ENCODE results near the gene NOL11. TPM values are rescaled to one million over a fixed set of nuclear protein-coding genes. Genes with fewer than 3 reads are reported as not detected.
A peak's percentile ranks its signal among the peaks of the same experiment; 100 is the strongest.

Gene NOL11
- total and polyA plus RNA-seq, 2 of the 8 experiments (the other 6 are each of a cell fraction or from before 2014, with no cell fraction given) = 58.0 to 97.2 TPM

DNA sequence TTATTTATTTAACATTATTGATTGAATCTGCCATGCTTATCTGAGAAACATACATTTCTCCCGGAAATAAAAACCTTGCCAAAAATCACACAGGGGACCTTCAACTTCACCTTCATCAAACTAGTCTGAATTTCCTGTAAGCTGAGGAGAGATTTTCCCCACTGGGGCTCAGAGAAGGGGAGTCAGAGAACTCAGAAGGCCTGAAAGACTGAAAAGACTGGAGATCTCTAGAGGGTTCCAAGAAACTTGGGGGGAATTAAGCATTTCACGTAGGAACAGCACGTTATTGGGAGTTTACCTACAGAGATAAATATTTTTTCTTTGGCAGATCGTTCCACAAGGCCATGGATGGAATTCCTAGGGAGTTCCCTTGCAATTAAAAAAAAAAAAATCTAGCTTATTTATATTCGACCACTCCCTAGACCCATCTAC, 528 bp upstream of the NOL11 start:
- no peak for FAIRE-seq
- no peak overlapping the region for H4K8ac ChIP-seq (ENCODE audit: extremely low read depth, insufficient read depth, low read length)
- peak overlapping the region; percentile 34 to 63 for H3K4me2 ChIP-seq (ENCODE audit: insufficient read depth in 1 of 2, low read depth in 2 of 2, low read length in 2 of 2)
- peaks cover 9 to 25% (median 19%) of the 10 kb centered on the region in 4 experiments for H3K36me3 ChIP-seq (ENCODE audit: control insufficient read depth in 2 of 4, insufficient read depth in 4 of 4, low read length in 3 of 4)
- H3K4me1 ChIP-seq (replicated peaks in 1 of 4; ENCODE audit: control insufficient read depth in 3 of 4, insufficient read depth in 4 of 4, low read length in 3 of 4) = peaks cover 0 to 3% (median under 1%) of the 10 kb centered on the region in 4 experiments; a peak in 1 of 7 replicates
- H2BK5ac ChIP-seq (ENCODE audit: low read depth, low read length) = no peak overlapping the region
- H3K79me1 ChIP-seq (ENCODE audit: low read depth, low read length) = peaks cover 3% of the 10 kb centered on the region; the same call in 1 of the 2 replicates
- no peak overlapping the region for H3K56ac ChIP-seq (replicated peaks; ENCODE audit: insufficient read length, low read depth, low read length)
- H3K27me3 ChIP-seq (replicated peaks in 1 of 4; ENCODE audit: control insufficient read depth in 3 of 4, extremely low read depth in 1 of 4, insufficient read depth in 3 of 4, low read length in 3 of 4) = no peaks in the 10 kb centered on the region
- no peak overlapping the region for H3K23ac ChIP-seq (ENCODE audit: insufficient read length)
- H3K27ac ChIP-seq (ENCODE audit: low read depth, low read length) = peak overlapping the region; percentile 42; the same call in 1 of the 2 replicates
- H2BK20ac ChIP-seq (ENCODE audit: low read length) = no peak overlapping the region
- peak overlapping the region; percentile 4 to 85 (median 21) for H3K4me3 ChIP-seq (ENCODE audit: extremely low read depth in 1 of 4, insufficient read depth in 2 of 4, low read depth in 3 of 4, low read length in 4 of 4)
- H4K5ac ChIP-seq (ENCODE audit: insufficient read length, low read depth, low read length) = peak overlapping the region; percentile 49
- H3K9ac ChIP-seq (replicated peaks in 1 of 4; ENCODE audit: extremely low read depth in 1 of 4, low read depth in 3 of 4, low read length in 3 of 4) = peak overlapping the region in 3 of 4 experiments; percentile 6 to 16 (median 14); a peak in 2 of 7 replicates
- WGBS, 2 experiments (ENCODE audit: extremely low coverage in 1 of 2, insufficient coverage in 1 of 2, insufficient read length in 1 of 2, insufficient replicate concordance in 2 of 2, low coverage in 1 of 2, low lambda C conversion rate in 2 of 2, missing lambda C conversion rate in 1 of 2) = 9% methylated on average over 5 of the region's 5 CpGs; no CpG with 5 or more reads in 1 of the 2 experiments
- no peak overlapping the region for H3K4ac ChIP-seq (replicated peaks; ENCODE audit: insufficient read length, low read depth, low read length)
- ChIA-PET POLR2A (ENCODE audit: partially characterized antibody) (interaction anchor here (1.3 to 2.5 kb wide), 7 partner anchors 9 to 472 kb away, joined by 3 to 16 read pairs (median 7); partner anchors contain the start of gene HELZ), CTCF (ENCODE audit: partially characterized antibody) (interaction anchor here (0.6 to 3.1 kb wide), 8 partner anchors 9 to 712 kb away, joined by 3 to 22 read pairs (median 4); no protein-coding TSS in a partner anchor)
- H2AFZ ChIP-seq (ENCODE audit: low read length) = no peak overlapping the region
- DNase-seq (ENCODE audit: low read depth in 1 of 2, low spot score in 2 of 2) = no peak
- no peak overlapping the region for H2BK120ac ChIP-seq (replicated peaks; ENCODE audit: low read depth, low read length)
- peaks cover 7 to 30% of the 10 kb centered on the region in 2 experiments for H3K79me2 ChIP-seq (ENCODE audit: control insufficient read depth in 1 of 2, insufficient read depth in 2 of 2, low read length in 2 of 2)
- no peak overlapping the region for H2BK12ac ChIP-seq (ENCODE audit: low read depth, low read length)
- H2BK15ac ChIP-seq (ENCODE audit: low read length) = no peak overlapping the region
- peaks cover 0 to 5% of the 10 kb centered on the region in 2 experiments; a peak in 3 of 4 replicates for H3K9me3 ChIP-seq (ENCODE audit: insufficient read depth in 2 of 2, low read depth in 1 of 2, low read length in 1 of 2)
- peaks cover 2% of the 10 kb centered on the region; the same call in 1 of the 2 replicates for H3K23me2 ChIP-seq (ENCODE audit: low read depth, low read length)
- no peak overlapping the region for H2AK5ac ChIP-seq (ENCODE audit: low read depth, low read length)
- no peak overlapping the region for H3K14ac ChIP-seq (ENCODE audit: insufficient read length)
- no peak overlapping the region for H4K91ac ChIP-seq (replicated peaks; ENCODE audit: insufficient read length, low read length)
- no peaks in the 10 kb centered on the region for H4K20me1 ChIP-seq (replicated peaks in 1 of 2; ENCODE audit: control insufficient read depth in 1 of 2, insufficient read depth in 2 of 2, low read length in 2 of 2)
- no peak overlapping the region for H3K18ac ChIP-seq (ENCODE audit: extremely low read depth, low read length)
- TF ChIP-seq EGR1 (IDR thresholded peaks at IDR 0.05; ENCODE audit: borderline replicate concordance, low read depth, low read length) (no peak), SIX5 (IDR thresholded peaks at IDR 0.05; ENCODE audit: low read depth, low read length) (no peak), TAF1 (IDR thresholded peaks at IDR 0.05; ENCODE audit: low read depth, low read length) (no peak), CBX8 (IDR thresholded peaks at IDR 0.05; ENCODE audit: borderline replicate concordance, low read depth, low read length) (no peak), ZNF274 (IDR thresholded peaks at IDR 0.05; ENCODE audit: borderline replicate concordance, extremely low read depth, low read length) (no peak), CTBP2 (IDR thresholded peaks at IDR 0.05; ENCODE audit: borderline replicate concordance, insufficient read depth, insufficient read length, low read length) (no peak), CEBPB (IDR thresholded peaks at IDR 0.05; ENCODE audit: low read depth, low read length) (no peak), GABPA (IDR thresholded peaks at IDR 0.05; ENCODE audit: borderline replicate concordance, insufficient read depth, low read length) (no peak), JUN (IDR thresholded peaks at IDR 0.05; ENCODE audit: low read depth, low read length) (no peak), EZH2 (IDR thresholded peaks at IDR 0.05; ENCODE audit: low read depth, low read length, severe bottlenecking) (no peak), CHD1 (IDR thresholded peaks at IDR 0.05; ENCODE audit: low read depth, low read length) (no peak), POLR2AphosphoS5 (IDR thresholded peaks at IDR 0.05; ENCODE audit: low read depth, low read length) (no peak), ASH2L (IDR thresholded peaks at IDR 0.05; ENCODE audit: low read length) (no peak), FOSL1 (IDR thresholded peaks at IDR 0.05; ENCODE audit: insufficient read depth, low read depth, low read length) (no peak)
